Parathyroid adenoma (tissue), 2 donors: ENCODE measurements around the gene GRAMD2B.

ENCODE experiments used
- H2AFZ ChIP-seq: fragments of 300-600 bp; sonication (generic); one replicate; pipeline ENCODE4 v1.7.0; 2017; ENCODE audit warnings: antibody characterized with exemption, mild to moderate bottlenecking
- H3K27ac ChIP-seq: fragments of 300-600 bp; sonication (generic); one replicate; pipeline ENCODE4 v1.7.0; 2017
- H3K27me3 ChIP-seq: fragments of 300-600 bp; sonication (generic); one replicate; pipeline ENCODE4 v1.7.0; 2017; ENCODE audit warnings: low read length; ENCODE audit not compliant: control insufficient read depth, insufficient read depth
- H3K36me3 ChIP-seq: fragments of 300-600 bp; sonication (generic); one replicate; pipeline ENCODE4 v1.7.0; 2017; ENCODE audit warnings: low read length; ENCODE audit not compliant: control insufficient read depth, insufficient read depth
- H3K4me1 ChIP-seq: fragments of 300-600 bp; sonication (generic); one replicate; pipeline ENCODE4 v1.7.0; 2017; ENCODE audit warnings: control low read depth
- H3K4me2 ChIP-seq: fragments of 300-600 bp; sonication (generic); one replicate; pipeline ENCODE4 v1.7.0; 2017; ENCODE audit warnings: low read length
- H3K4me3 ChIP-seq: fragments of 300-600 bp; sonication (generic); one replicate; pipeline ENCODE4 v1.7.0; 2017; ENCODE audit warnings: low read depth, low read length
- H3K79me2 ChIP-seq: fragments of 300-600 bp; sonication (generic); one replicate; pipeline ENCODE4 v1.7.0; 2017; ENCODE audit warnings: control low read depth
- H3K9ac ChIP-seq: fragments of 300-600 bp; sonication (generic); one replicate; pipeline ENCODE4 v1.7.0; 2017; ENCODE audit warnings: mild to moderate bottlenecking
- H3K9me3 ChIP-seq: fragments of 300-600 bp; sonication (generic); one replicate; pipeline ENCODE4 v1.7.0; 2017; ENCODE audit warnings: low read length; ENCODE audit not compliant: control insufficient read depth
- CTCF ChIP-seq: fragments of 300-600 bp; sonication (generic); IDR thresholded peaks from one replicate; pipeline ENCODE4 v1.7.0; 2017; ENCODE audit warnings: antibody characterized with exemption, mild to moderate bottlenecking
- donor health status: primary hyperparathyroidism.

Gene GRAMD2B

GRCh38 chr5:126483156-126483555 lies 59.9 kb downstream of the GRAMD2B start:
- Histone ChIP-seq H3K9me3 (no peaks in the 10 kb centered on the region), H3K4me2 (no peak overlapping the region), H3K27ac (no peak overlapping the region), H3K79me2 (no peaks in the 10 kb centered on the region), H3K9ac (no peak overlapping the region), H2AFZ (no peak overlapping the region), H3K4me3 (no peak overlapping the region), H3K4me1 (no peaks in the 10 kb centered on the region), H3K36me3 (no peaks in the 10 kb centered on the region), H3K27me3 (no peaks in the 10 kb centered on the region)
- no peak for TF ChIP-seq CTCF

GRCh38 chr5:126484253-126484652 lies 61.0 kb downstream of the GRAMD2B start:
- no peak for TF ChIP-seq CTCF
- no peaks in the 10 kb centered on the region for H3K36me3 ChIP-seq

GRCh38 chr5:126486332-126486731 lies 63.1 kb downstream of the GRAMD2B start:
- Histone ChIP-seq H3K4me3 (no peak overlapping the region), H3K27ac (no peak overlapping the region)

More at GRCh38 chr5:126484253-126484652, 61.0 kb downstream of the GRAMD2B start:
- Histone ChIP-seq H2AFZ (no peak overlapping the region), H3K4me1 (no peaks in the 10 kb centered on the region), H3K4me3 (no peak overlapping the region), H3K79me2 (no peaks in the 10 kb centered on the region), H3K9ac (no peak overlapping the region), H3K4me2 (no peak overlapping the region), H3K27ac (no peak overlapping the region), H3K27me3 (no peaks in the 10 kb centered on the region), H3K9me3 (no peaks in the 10 kb centered on the region)

GRCh38 chr5:126487596-126487995 lies 64.4 kb downstream of the GRAMD2B start:
- H3K36me3 ChIP-seq = no peaks in the 10 kb centered on the region
- TF ChIP-seq CTCF = no peak
- H3K4me2 ChIP-seq = no peak overlapping the region
- H3K4me3 ChIP-seq = no peak overlapping the region
- H2AFZ ChIP-seq = no peak overlapping the region
- no peak overlapping the region for H3K27ac ChIP-seq
- H3K9me3 ChIP-seq = no peaks in the 10 kb centered on the region
- no peaks in the 10 kb centered on the region for H3K4me1 ChIP-seq
- no peaks in the 10 kb centered on the region for H3K79me2 ChIP-seq
- no peak overlapping the region for H3K9ac ChIP-seq
- H3K27me3 ChIP-seq = no peaks in the 10 kb centered on the region

More at GRCh38 chr5:126486332-126486731, 63.1 kb downstream of the GRAMD2B start:
- H3K4me1 ChIP-seq = no peaks in the 10 kb centered on the region
- H3K36me3 ChIP-seq = no peaks in the 10 kb centered on the region
- H3K27me3 ChIP-seq = no peaks in the 10 kb centered on the region
- H3K9ac ChIP-seq = no peak overlapping the region
- no peaks in the 10 kb centered on the region for H3K9me3 ChIP-seq
- H3K79me2 ChIP-seq = no peaks in the 10 kb centered on the region
- no peak overlapping the region for H3K4me2 ChIP-seq
- no peak overlapping the region for H2AFZ ChIP-seq
- no peak for TF ChIP-seq CTCF

- Histone ChIP-seq H3K79me2 (no peaks in the 10 kb centered on the region), H2AFZ (no peak overlapping the region), H3K4me2 (no peak overlapping the region), H3K9ac (no peak overlapping the region), H3K9me3 (no peaks in the 10 kb centered on the region), H3K36me3 (no peaks in the 10 kb centered on the region), H3K27me3 (no peaks in the 10 kb centered on the region), H3K27ac (no peak overlapping the region), H3K4me1 (no peaks in the 10 kb centered on the region), H3K4me3 (no peak overlapping the region)
- no peak for TF ChIP-seq CTCF
Measured at GRCh38 chr5:126488443-126489065, 65.3 kb downstream of the GRAMD2B start.
